Left renal pelvis (tissue), 4 donors: ENCODE measurements around the gene PROM2. TPM values are rescaled to one million over a fixed set of nuclear protein-coding genes. Genes with fewer than 3 reads are reported as not detected.

Source experiments
- DNase-seq, 4 donors: peaks; one replicate each; pipeline ENCODE4 v3.0.0-alpha.2; 2013; ENCODE audit warnings: low read depth in 4 of 4, low spot score in 3 of 4
- polyA plus RNA-seq, 4 donors: library from polyadenylated mRNA; unstranded; fragments of 120-200 nt; gene quantifications; one replicate each; pipeline ENCODE4 v1.2.1, GENCODE V29; 2013; ENCODE audit not compliant: insufficient read length in 4 of 4

The PROM2 gene
- polyA plus RNA-seq, 4 donors: 1.7 to 50.5 (median 31.7) TPM

GRCh38 chr2:95305380-95306061 is 31.3 kb downstream of the PROM2 start:
- DNase-seq: no peak

GRCh38 chr2:95306336-95306895 is 32.2 kb downstream of the PROM2 start:
- no peak for DNase-seq

GRCh38 chr2:95307036-95307435 is 32.8 kb downstream of the PROM2 start:
- no peak for DNase-seq

GRCh38 chr2:95307878-95308277 is 33.6 kb downstream of the PROM2 start:
- DNase-seq: no peak

- DNase-seq: no peak
Observed at GRCh38 chr2:95308426-95308990, 34.3 kb downstream of the PROM2 start.

- no peak for DNase-seq
Observed at GRCh38 chr2:95309599-95309998, 35.4 kb downstream of the PROM2 start.

GRCh38 chr2:95310216-95310615 is 36.0 kb downstream of the PROM2 start:
- DNase-seq: no peak

GRCh38 chr2:95310651-95311050 is 36.4 kb downstream of the PROM2 start:
- DNase-seq: no peak

- no peak for DNase-seq
Observed at GRCh38 chr2:95311815-95312542, 37.7 kb downstream of the PROM2 start.

- DNase-seq: no peak
Observed at GRCh38 chr2:95312543-95313201, 38.4 kb downstream of the PROM2 start.

- DNase-seq: no peak
Observed at GRCh38 chr2:95313296-95314131, 39.3 kb downstream of the PROM2 start.

- no peak for DNase-seq
Observed at GRCh38 chr2:95314598-95314963, 40.3 kb downstream of the PROM2 start.

GRCh38 chr2:95314964-95315611 is 40.8 kb downstream of the PROM2 start:
- no peak for DNase-seq

- DNase-seq: no peak
Observed at GRCh38 chr2:95315801-95316411, 41.7 kb downstream of the PROM2 start.

GRCh38 chr2:95316466-95317122 is 42.3 kb downstream of the PROM2 start:
- no peak for DNase-seq

- no peak for DNase-seq
Observed at GRCh38 chr2:95317123-95317500, 42.9 kb downstream of the PROM2 start.

GRCh38 chr2:95317665-95318425 is 43.6 kb downstream of the PROM2 start:
- no peak for DNase-seq
